Measurements from ENCODE around the gene TEX35. TPM values are rescaled to one million over a fixed set of nuclear protein-coding genes. Genes with fewer than 3 reads are reported as not detected.

Gene TEX35
- total and polyA plus RNA-seq, 12 donors, result 0.03 to 0.56 (median 0.09) TPM; not detected in 9

DNA sequence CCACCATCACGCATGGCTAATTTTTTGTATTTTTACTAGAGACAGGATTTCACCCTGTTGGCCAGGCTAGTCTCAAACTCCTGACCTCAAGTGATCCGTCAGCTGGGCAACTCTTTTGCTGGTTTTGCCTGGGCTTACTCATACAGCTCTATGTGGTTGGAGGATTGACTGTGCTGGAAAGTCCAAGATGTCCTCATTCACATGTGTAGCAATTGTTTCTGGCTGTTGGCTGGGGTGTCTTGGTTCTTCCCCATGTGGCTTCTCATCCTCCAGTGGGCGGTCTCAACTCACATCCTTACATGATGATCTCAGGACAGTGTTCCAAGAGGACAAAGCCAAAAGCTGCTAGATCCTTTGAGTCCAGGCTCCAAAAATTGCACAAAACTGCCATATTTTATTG, 53.3 kb downstream of the TEX35 start:
- WGBS, 2 donors, result 96 to 100% methylated on average over 3 of the region's 3 CpGs
- H3K27ac ChIP-seq, result no peak overlapping the region
- no peak overlapping the region for H3K4me3 ChIP-seq
- H3K4me1 ChIP-seq, result peaks cover 0 to 20% (median 0%) of the 10 kb centered on the region in 9 donors
- DNase-seq, result no peak
- no peaks in the 10 kb centered on the region for H3K27me3 ChIP-seq
- H3K36me3 ChIP-seq, result no peaks in the 10 kb centered on the region
- TF ChIP-seq, protein P1, sequence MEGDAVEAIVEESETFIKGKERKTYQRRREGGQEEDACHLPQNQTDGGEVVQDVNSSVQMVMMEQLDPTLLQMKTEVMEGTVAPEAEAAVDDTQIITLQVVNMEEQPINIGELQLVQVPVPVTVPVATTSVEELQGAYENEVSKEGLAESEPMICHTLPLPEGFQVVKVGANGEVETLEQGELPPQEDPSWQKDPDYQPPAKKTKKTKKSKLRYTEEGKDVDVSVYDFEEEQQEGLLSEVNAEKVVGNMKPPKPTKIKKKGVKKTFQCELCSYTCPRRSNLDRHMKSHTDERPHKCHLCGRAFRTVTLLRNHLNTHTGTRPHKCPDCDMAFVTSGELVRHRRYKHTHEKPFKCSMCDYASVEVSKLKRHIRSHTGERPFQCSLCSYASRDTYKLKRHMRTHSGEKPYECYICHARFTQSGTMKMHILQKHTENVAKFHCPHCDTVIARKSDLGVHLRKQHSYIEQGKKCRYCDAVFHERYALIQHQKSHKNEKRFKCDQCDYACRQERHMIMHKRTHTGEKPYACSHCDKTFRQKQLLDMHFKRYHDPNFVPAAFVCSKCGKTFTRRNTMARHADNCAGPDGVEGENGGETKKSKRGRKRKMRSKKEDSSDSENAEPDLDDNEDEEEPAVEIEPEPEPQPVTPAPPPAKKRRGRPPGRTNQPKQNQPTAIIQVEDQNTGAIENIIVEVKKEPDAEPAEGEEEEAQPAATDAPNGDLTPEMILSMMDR (IDR thresholded peaks at IDR 0.05), result no peak
- intact Hi-C loops (cut with DNase I), result loop anchor here in 1 of 10 donors (5.0 kb wide), 1 partner anchor 1071 kb away; no protein-coding TSS in a partner anchor
- ATAC-seq, result no peak
- H3K9me3 ChIP-seq, result peaks cover 0 to 14% (median 0%) of the 10 kb centered on the region in 11 donors

DNA sequence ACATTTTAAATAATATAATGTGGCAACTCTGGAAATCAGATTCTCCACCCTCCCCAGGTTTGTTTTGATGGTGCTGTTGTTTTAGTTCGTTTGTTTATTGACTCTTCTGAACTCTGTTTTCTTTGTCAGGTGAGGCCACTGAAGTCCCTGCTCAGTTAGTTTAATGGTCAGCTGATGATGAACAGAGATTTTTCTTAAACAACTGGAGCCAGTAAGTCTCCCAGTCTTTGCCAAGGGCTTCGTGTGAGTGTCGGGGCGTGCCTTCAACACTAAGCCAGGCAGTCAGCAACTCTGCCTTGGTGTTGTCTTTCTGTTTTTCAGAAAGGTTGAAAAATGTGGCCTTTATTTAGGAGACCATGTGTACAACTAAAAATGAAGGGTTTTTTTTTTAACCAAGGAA, 58.9 kb downstream of the TEX35 start:
- Histone ChIP-seq H3K9me3 (peaks cover 0 to 7% (median 0%) of the 10 kb centered on the region in 11 donors), H3K27me3 (no peaks in the 10 kb centered on the region), H3K36me3 (no peaks in the 10 kb centered on the region), H3K27ac (no peak overlapping the region), H3K4me3 (no peak overlapping the region), H3K4me1 (peaks cover 0 to 10% (median 6%) of the 10 kb centered on the region in 9 donors)
- DNase-seq, result no peak
- ATAC-seq, result no peak
- WGBS, 2 donors, result 83 to 92% methylated on average over 4 of the region's 4 CpGs
- intact Hi-C loops (cut with DNase I), result no loop called here
- TF ChIP-seq, protein P1 (IDR thresholded peaks at IDR 0.05), result no peak

Other genes starting within 250 kb of the TEX35 start
- gene CLEC20A, start 16.1 kb upstream of the TEX35 start, total RNA-seq, result not detected
- gene CLEC20A, start 16.1 kb upstream of the TEX35 start, polyA plus RNA-seq, result not detected
- gene RALGPS2, start 212.1 kb downstream of the TEX35 start, total RNA-seq, result 10 to 100 TPM in 3 of 10 donors, 1 to 10 TPM in 7; 5.9 to 12.8 (median 7.8) TPM
- 1 to 10 TPM; 1.4 to 2.2 TPM for gene RALGPS2, start 212.1 kb downstream of the TEX35 start, polyA plus RNA-seq

Data from heart right ventricle (tissue), 16 donors.